Body of pancreas (tissue), 4 donors: ENCODE results near the gene PLXDC2. TPM values are rescaled to one million over a fixed set of nuclear protein-coding genes. Genes with fewer than 3 reads are reported as not detected.
"Not testable (repeated sequence)": the region's sequence is repeated elsewhere in the genome, so short reads cannot be mapped to it uniquely, and the experiment has no call there.

Experiments used
- ATAC-seq: fragments of 150-250 bp; one replicate; pipeline ENCODE4 v1.9.1; 2016
- DNase-seq, 4 donors: peaks; one replicate each; pipeline ENCODE4 v3.0.0-alpha.2; 2019
- H3K27ac ChIP-seq, 4 donors: fragments of 200-600 bp; sonication (generic); 1 replicate in 3 of 4; 2 replicates in 1 of 4; pipeline versions ENCODE4 v1.5.1 to v1.6.1; 2016 to 2019; ENCODE audit warnings: mild to moderate bottlenecking in 1 of 4, mixed read lengths in 1 of 4, moderate library complexity in 1 of 4
- H3K27me3 ChIP-seq, 2 donors: fragments of 200-600 bp; sonication (generic); one replicate each; pipeline ENCODE4 v1.6.0; 2016; ENCODE audit warnings: mild to moderate bottlenecking in 1 of 2
- H3K36me3 ChIP-seq, 2 donors: fragments of 200-600 bp; sonication (generic); replicated peaks in 1 of 2; 2 replicates each; pipeline ENCODE4 v1.5.1; 2016; ENCODE audit warnings: low read depth in 2 of 2; ENCODE audit not compliant: insufficient read depth in 1 of 2
- H3K4me1 ChIP-seq: fragments of 200-600 bp; sonication (generic); one replicate; pipeline ENCODE4 v1.6.0; 2016
- H3K4me3 ChIP-seq, 2 donors: fragments of 200-600 bp; sonication (generic); 1 replicate in 1 of 2; 2 replicates in 1 of 2; pipeline ENCODE4 v1.5.1; 2016 to 2019
- H3K9me3 ChIP-seq, 3 donors: fragments of 200-600 bp; sonication (generic); 1 replicate in 2 of 3; 2 replicates in 1 of 3; pipeline ENCODE4 v1.5.1; 2016
- POLR2A ChIP-seq, 3 donors: fragments of 450-650 bp; IDR thresholded peaks; one replicate each; pipeline ENCODE4 v1.6.1; 2016; ENCODE audit warnings: antibody characterized with exemption in 3 of 3, mild to moderate bottlenecking in 2 of 3
- WGBS, 2 donors: methylation state at CpG; one replicate each; pipeline ENCODE4 v1.1.5; 2017; 5-methylcytosine and 5-hydroxymethylcytosine counted together
- intact Hi-C: fragments of 100-400 bp; cut with DNase I; formaldehyde crosslinking; loops from one replicate; pipeline ENCODE4 v1.15.1; 2023
- total RNA-seq, 2 donors: library from RNA; depleted of rRNA; stranded (reverse); fragments of >200 nt; gene quantifications; one replicate each; pipeline ENCODE4 v1.1.0, GENCODE V29; 2016
- TF ChIP-seq, protein P1 (sequence below), 7 experiments: fragments of 450-650 bp in 4 of 7; fragments of 200-600 bp in 3 of 7; sonication (generic) in 3 of 7; IDR thresholded peaks; one replicate each; pipeline ENCODE4 v1.5.1; 2016 to 2019; ENCODE audit warnings: antibody characterized with exemption in 7 of 7

The PLXDC2 gene
- total RNA-seq, 2 donors from 2014 or later: 8.2 to 13.5 TPM

DNA sequence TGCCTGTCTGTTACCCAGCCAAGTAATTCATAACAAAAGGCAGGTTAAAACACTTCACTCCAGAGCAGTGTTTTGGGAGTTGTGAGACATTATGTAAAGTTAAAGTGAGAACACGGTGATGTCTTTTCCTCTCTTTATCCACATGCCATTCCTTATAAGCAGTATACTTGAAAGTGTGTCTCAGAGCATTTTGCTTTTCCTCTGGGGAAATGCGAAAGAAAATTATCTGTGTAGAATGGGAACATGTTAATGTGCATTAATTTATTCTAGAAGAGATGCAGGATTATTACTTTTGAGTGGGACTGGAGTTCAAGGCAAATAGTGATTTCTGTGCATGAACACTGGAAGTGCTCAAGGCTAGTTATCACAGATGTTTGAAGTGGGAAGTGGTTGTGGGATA, 170.4 kb downstream of the PLXDC2 start:
- 63 to 68% methylated on average over 2 of the region's 2 CpGs for WGBS, 2 donors
- no peaks in the 10 kb centered on the region for H3K36me3 ChIP-seq
- no peaks in the 10 kb centered on the region for H3K4me1 ChIP-seq
- DNase-seq: no peak
- no peaks in the 10 kb centered on the region for H3K9me3 ChIP-seq
- no peak for ATAC-seq
- no peak overlapping the region for H3K4me3 ChIP-seq
- TF ChIP-seq, protein P1, sequence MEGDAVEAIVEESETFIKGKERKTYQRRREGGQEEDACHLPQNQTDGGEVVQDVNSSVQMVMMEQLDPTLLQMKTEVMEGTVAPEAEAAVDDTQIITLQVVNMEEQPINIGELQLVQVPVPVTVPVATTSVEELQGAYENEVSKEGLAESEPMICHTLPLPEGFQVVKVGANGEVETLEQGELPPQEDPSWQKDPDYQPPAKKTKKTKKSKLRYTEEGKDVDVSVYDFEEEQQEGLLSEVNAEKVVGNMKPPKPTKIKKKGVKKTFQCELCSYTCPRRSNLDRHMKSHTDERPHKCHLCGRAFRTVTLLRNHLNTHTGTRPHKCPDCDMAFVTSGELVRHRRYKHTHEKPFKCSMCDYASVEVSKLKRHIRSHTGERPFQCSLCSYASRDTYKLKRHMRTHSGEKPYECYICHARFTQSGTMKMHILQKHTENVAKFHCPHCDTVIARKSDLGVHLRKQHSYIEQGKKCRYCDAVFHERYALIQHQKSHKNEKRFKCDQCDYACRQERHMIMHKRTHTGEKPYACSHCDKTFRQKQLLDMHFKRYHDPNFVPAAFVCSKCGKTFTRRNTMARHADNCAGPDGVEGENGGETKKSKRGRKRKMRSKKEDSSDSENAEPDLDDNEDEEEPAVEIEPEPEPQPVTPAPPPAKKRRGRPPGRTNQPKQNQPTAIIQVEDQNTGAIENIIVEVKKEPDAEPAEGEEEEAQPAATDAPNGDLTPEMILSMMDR (IDR thresholded peaks at IDR 0.05): no peak
- TF ChIP-seq POLR2A (IDR thresholded peaks at IDR 0.05): no peak
- no peaks in the 10 kb centered on the region for H3K27me3 ChIP-seq
- intact Hi-C loops: no loop called here
- no peak overlapping the region for H3K27ac ChIP-seq

DNA sequence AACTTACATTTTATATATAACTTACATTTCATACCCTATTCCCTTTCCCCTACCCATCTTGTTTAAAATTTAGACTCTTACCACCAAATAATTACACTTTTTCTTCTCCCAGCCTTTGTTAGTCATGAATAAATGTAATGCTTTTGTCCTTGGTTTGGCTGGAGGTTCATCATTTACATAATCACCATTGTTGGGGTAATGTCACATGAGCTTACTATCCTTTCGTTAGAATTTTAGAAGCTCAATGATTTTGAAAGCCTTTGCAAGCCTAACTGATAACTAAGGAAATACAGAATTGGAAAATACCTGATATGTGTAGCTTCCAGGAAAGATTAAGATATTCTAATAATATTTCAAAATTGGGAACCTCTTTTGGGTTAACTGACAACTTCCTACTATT, 171.7 kb downstream of the PLXDC2 start:
- TF ChIP-seq POLR2A (IDR thresholded peaks at IDR 0.05): no peak
- TF ChIP-seq, protein P1 (IDR thresholded peaks at IDR 0.05): no peak
- H3K9me3 ChIP-seq: no peaks in the 10 kb centered on the region
- 0 to 23% methylated on average over 1 of the region's 1 CpG for WGBS, 2 donors
- H3K27ac ChIP-seq: no peak overlapping the region
- ATAC-seq: no peak
- H3K36me3 ChIP-seq: no peaks in the 10 kb centered on the region
- no peaks in the 10 kb centered on the region for H3K27me3 ChIP-seq
- no peak for DNase-seq
- no peaks in the 10 kb centered on the region for H3K4me1 ChIP-seq
- H3K4me3 ChIP-seq: no peak overlapping the region
- intact Hi-C loops: no loop called here

DNA sequence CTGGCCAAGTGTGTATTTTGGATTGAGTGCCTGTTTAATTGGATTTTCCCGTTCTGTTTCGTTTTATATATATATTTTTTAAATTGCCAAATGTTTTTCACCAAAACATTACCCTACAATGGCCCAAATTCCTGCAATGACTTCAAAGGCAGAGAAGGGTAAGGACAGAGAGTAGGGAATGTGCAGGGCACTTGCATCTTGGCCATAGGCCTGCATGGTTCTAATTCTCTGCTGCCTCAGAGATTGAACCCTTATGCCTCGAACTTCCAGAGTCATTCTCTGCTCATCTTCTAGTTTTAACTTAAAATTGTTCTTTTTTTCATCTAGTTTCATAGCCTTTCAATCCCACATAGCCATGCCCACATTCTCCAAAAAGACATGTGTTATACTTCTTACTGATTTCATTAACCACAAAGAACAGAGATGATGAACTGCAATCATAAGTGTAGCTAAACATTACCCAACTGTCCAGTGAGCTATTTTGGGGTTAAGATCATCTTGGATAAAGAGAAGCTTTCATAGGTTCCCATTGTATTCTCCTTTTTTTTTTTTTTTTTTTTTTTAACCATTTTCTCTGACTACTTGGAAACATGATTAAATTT, 177.6 kb downstream of the PLXDC2 start:
- H3K4me3 ChIP-seq: no peak overlapping the region
- intact Hi-C loops: no loop called here
- DNase-seq (no peak), ATAC-seq (no peak)
- no peaks in the 10 kb centered on the region for H3K36me3 ChIP-seq
- no peaks in the 10 kb centered on the region for H3K9me3 ChIP-seq
- 52 to 64% methylated on average over 3 of the region's 3 CpGs for WGBS, 2 donors
- H3K27ac ChIP-seq: no peak overlapping the region
- no peaks in the 10 kb centered on the region for H3K27me3 ChIP-seq
- H3K4me1 ChIP-seq: peaks cover 4% of the 10 kb centered on the region
- no peak for TF ChIP-seq POLR2A (IDR thresholded peaks at IDR 0.05)
- TF ChIP-seq, protein P1 (IDR thresholded peaks at IDR 0.05): no peak

DNA sequence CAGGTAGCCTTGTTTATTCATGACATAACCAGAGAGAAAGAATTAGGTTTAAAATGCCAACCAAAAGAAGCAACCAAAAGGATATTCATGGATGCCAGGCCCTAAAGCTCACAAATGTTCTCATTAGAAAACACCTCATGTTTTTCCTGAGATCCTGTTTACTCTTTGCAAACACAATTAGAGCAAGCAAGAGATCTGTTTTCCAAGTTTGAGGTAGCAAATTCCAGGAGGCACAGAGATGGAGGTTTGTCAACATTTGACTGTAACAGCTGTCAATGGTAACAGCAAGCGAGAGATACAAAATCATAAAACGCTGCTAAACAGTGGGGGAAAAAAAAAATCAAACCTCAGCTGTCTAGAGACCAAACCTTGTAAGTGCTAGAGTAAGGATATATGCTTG, 182.2 kb downstream of the PLXDC2 start:
- Histone ChIP-seq H3K36me3 (no peaks in the 10 kb centered on the region), H3K4me1 (peaks cover 4% of the 10 kb centered on the region), H3K27ac (no peak overlapping the region), H3K9me3 (no peaks in the 10 kb centered on the region), H3K4me3 (no peak overlapping the region), H3K27me3 (no peaks in the 10 kb centered on the region)
- intact Hi-C loops: no loop called here
- DNase-seq (no peak), ATAC-seq (no peak)
- 39 to 46% methylated on average over 2 of the region's 2 CpGs for WGBS, 2 donors
- TF ChIP-seq, protein P1 (IDR thresholded peaks at IDR 0.05): no peak
- no peak for TF ChIP-seq POLR2A (IDR thresholded peaks at IDR 0.05)

DNA sequence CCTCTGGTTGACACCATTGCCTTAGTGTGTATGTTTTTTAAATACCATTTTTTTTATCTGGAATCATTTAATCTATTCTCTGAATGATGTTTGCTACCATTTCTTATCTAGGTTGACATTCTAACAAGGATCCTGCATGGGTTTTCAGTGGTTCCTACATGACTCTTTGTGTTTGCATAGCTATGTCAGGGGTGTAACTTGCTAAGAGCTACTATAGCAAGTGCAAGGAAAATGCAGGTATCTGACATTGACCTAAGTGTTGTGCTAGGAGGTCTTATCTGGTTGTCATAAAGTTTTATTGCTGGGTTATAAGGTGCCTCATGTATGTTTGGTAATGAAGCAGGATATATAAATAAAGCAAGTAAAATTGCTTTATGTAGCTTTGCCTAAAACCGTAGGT, 183.2 kb downstream of the PLXDC2 start:
- Histone ChIP-seq H3K27me3 (no peaks in the 10 kb centered on the region), H3K4me1 (peaks cover 3% of the 10 kb centered on the region), H3K36me3 (no peaks in the 10 kb centered on the region), H3K9me3 (no peaks in the 10 kb centered on the region), H3K27ac (no peak overlapping the region), H3K4me3 (no peak overlapping the region)
- WGBS, 2 donors: 32 to 56% methylated on average over 1 of the region's 1 CpG
- TF ChIP-seq POLR2A (IDR thresholded peaks at IDR 0.05): no peak
- TF ChIP-seq, protein P1 (IDR thresholded peaks at IDR 0.05): no peak
- intact Hi-C loops: no loop called here
- no peak for ATAC-seq
- DNase-seq: no peak

DNA sequence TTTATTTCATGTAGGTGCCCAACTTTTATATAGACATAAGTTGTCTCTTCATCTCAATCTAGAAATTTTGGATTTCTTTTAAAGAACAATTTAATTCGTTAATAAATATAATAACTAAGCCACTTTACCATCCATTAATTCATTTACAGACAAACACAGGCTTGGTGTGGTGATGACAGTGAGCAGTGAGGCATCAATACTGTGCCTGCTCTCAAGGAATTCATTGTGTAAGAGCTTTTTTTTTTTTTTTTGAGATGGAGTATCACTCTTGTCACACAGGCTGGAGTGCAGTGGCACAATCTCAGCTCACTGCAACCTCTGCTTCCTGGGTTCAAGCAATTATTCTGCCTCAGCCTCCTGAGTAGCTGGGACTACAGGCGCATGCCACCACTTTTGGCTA, 185.8 kb downstream of the PLXDC2 start:
- H3K27me3 ChIP-seq, intact Hi-C loops, H3K36me3 ChIP-seq, H3K27ac ChIP-seq, H3K9me3 ChIP-seq, H3K4me3 ChIP-seq, DNase-seq, H3K4me1 ChIP-seq, ATAC-seq: not testable (repeated sequence)
- 54 to 75% methylated on average over 2 of the region's 2 CpGs for WGBS, 2 donors
